GM23248 (cell line): ENCODE data around the gene RNU1-2.
"Not testable (repeated sequence)": the region's sequence is repeated elsewhere in the genome, so short reads cannot be mapped to it uniquely, and the experiment has no call there.

Experiments used
- EZH2 ChIP-seq: fragments of 200-600 bp; sonication (generic); IDR thresholded peaks from 2 replicates; pipeline ENCODE4 v1.6.1; 2018; ENCODE audit warnings: antibody characterized with exemption, mild to moderate bottlenecking; ENCODE audit not compliant: insufficient read depth, poor library complexity, severe bottlenecking
- EZH2phosphoT487 ChIP-seq: fragments of 200-600 bp; sonication (generic); IDR thresholded peaks from 2 replicates; pipeline ENCODE4 v1.6.1; 2018; ENCODE audit warnings: antibody characterized with exemption, moderate library complexity, mild to moderate bottlenecking, low read depth; ENCODE audit not compliant: insufficient read depth

DNA sequence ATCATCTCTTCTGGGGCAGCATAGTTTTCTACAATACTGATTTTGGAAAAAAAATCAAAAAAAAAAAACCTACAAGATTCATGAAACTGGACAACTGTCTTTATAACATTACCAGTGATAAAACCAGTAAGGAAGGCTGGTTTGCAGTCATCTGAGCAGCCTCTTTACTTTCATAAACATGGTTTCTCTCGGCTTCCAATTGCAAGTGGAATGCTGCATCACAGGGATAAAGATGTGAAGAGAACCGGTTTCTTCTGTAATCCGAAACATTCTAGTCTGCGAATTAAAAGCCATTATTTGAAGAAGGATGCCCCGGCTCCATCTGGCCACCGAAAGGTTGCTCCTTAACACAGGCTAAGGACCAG is 565 bp upstream of the RNU1-2 start:
- TF ChIP-seq EZH2, EZH2phosphoT487: not testable (repeated sequence)
